BJ (cell line): ENCODE measurements around the gene LDLRAD4. TPM values are rescaled to one million over a fixed set of nuclear protein-coding genes. Genes with fewer than 3 reads are reported as not detected.

Experiments
- CTCF ChIA-PET: fragments of 350-600 bp; formaldehyde crosslinking; extraction: SDS; loops from one replicate; lab custom pipeline; 2021; ENCODE audit warnings: antibody characterized with exemption, inconsistent platforms; lab: Yijun Ruan, JAX
- POLR2A ChIA-PET: fragments of 300-600 bp; sonication (Branson Sonifier 250); formaldehyde crosslinking; extraction: SDS; loops from one replicate; lab custom pipeline; 2021; ENCODE audit warnings: antibody characterized with exemption; lab: Charles Lee
- DNase-seq: peaks from one replicate; pipeline ENCODE4 v3.0.0-alpha.2; 2011; ENCODE audit warnings: low read depth
- H3K27me3 ChIP-seq: 2 replicates; pipeline ENCODE4 v1.6.0; 2011; ENCODE audit warnings: low read length; ENCODE audit not compliant: control insufficient read depth, insufficient read depth
- H3K36me3 ChIP-seq: 2 replicates; pipeline ENCODE4 v1.5.1; 2011; ENCODE audit warnings: low read length; ENCODE audit not compliant: control insufficient read depth, insufficient read depth
- H3K4me3 ChIP-seq: 2 replicates; pipeline ENCODE4 v1.5.1; 2011; ENCODE audit warnings: low read depth, mild to moderate bottlenecking, control low read depth, low read length
- CTCF ChIP-seq: IDR thresholded peaks from 2 replicates; pipeline ENCODE4 v1.5.1; 2011; ENCODE audit warnings: low read depth, mild to moderate bottlenecking, control low read depth, inconsistent platforms, low read length, moderate library complexity; ENCODE audit not compliant: insufficient read depth
- polyA plus RNA-seq: library from polyadenylated mRNA; depleted of rRNA; stranded (reverse); fragments of >200 nt; gene quantifications from 2 replicates; pipeline ENCODE4 v1.2.3, GENCODE V29; 2011

LDLRAD4 gene
- polyA plus RNA-seq, 1 experiment = not detected

- ChIA-PET POLR2A (no interaction called here), CTCF (no interaction called here)
- H3K36me3 ChIP-seq = no peaks in the 10 kb centered on the region
- no peaks in the 10 kb centered on the region for H3K27me3 ChIP-seq
- no peak for DNase-seq
- no peak for TF ChIP-seq CTCF
- H3K4me3 ChIP-seq = no peak overlapping the region
Measured at GRCh38 chr18:13400636-13401315, 182.2 kb downstream of the LDLRAD4 start.

GRCh38 chr18:13401404-13401803 is 182.8 kb downstream of the LDLRAD4 start:
- ChIA-PET CTCF (no interaction called here), POLR2A (no interaction called here)
- DNase-seq = no peak
- no peaks in the 10 kb centered on the region for H3K27me3 ChIP-seq
- no peak overlapping the region for H3K4me3 ChIP-seq
- H3K36me3 ChIP-seq = no peaks in the 10 kb centered on the region
- TF ChIP-seq CTCF = no peak

GRCh38 chr18:13401826-13402225 is 183.3 kb downstream of the LDLRAD4 start:
- DNase-seq = no peak
- Histone ChIP-seq H3K36me3 (no peaks in the 10 kb centered on the region), H3K27me3 (no peaks in the 10 kb centered on the region), H3K4me3 (no peak overlapping the region)
- TF ChIP-seq CTCF = no peak
- CTCF ChIA-PET = no interaction called here
- POLR2A ChIA-PET = no interaction called here

GRCh38 chr18:13403786-13404549 is 185.4 kb downstream of the LDLRAD4 start:
- DNase-seq = no peak
- H3K27me3 ChIP-seq = no peaks in the 10 kb centered on the region
- TF ChIP-seq CTCF = no peak
- H3K4me3 ChIP-seq = no peak overlapping the region
- ChIA-PET POLR2A (no interaction called here), CTCF (no interaction called here)
- H3K36me3 ChIP-seq = no peaks in the 10 kb centered on the region

GRCh38 chr18:13405305-13406038 is 186.9 kb downstream of the LDLRAD4 start:
- ChIA-PET POLR2A (no interaction called here), CTCF (no interaction called here)
- H3K27me3 ChIP-seq = no peaks in the 10 kb centered on the region
- no peak overlapping the region for H3K4me3 ChIP-seq
- H3K36me3 ChIP-seq = no peaks in the 10 kb centered on the region
- TF ChIP-seq CTCF = no peak
- no peak for DNase-seq
